HG03354 (cell line): ENCODE measurements around the gene TULP4.
A peak's percentile ranks its signal among the peaks of the same experiment; 100 is the strongest.
"Not testable (repeated sequence)": the region's sequence is repeated elsewhere in the genome, so short reads cannot be mapped to it uniquely, and the experiment has no call there.

Experiments used
- ATAC-seq: cut with Tn5 transposase; IDR thresholded peaks from one replicate; pipeline ENCODE4 v1.9.1; 2021; ENCODE audit warnings: mild to moderate bottlenecking; ENCODE audit not compliant: unreplicated experiment, poor library complexity, severe bottlenecking

The TULP4 gene

GRCh38 chr6:158512809-158513208, 200.5 kb downstream of the TULP4 start:
- ATAC-seq = no peak

- ATAC-seq = no peak
Observed at GRCh38 chr6:158514176-158514575, 201.9 kb downstream of the TULP4 start.

GRCh38 chr6:158514991-158515390, 202.7 kb downstream of the TULP4 start:
- no peak for ATAC-seq

GRCh38 chr6:158516098-158516497, 203.8 kb downstream of the TULP4 start:
- no peak for ATAC-seq

- no peak for ATAC-seq
Observed at GRCh38 chr6:158517038-158517437, 204.8 kb downstream of the TULP4 start.

- ATAC-seq = peak; percentile 79
Observed at GRCh38 chr6:158517581-158517980, 205.3 kb downstream of the TULP4 start.

- peak; percentile 71 for ATAC-seq
Observed at GRCh38 chr6:158518191-158519127, 206.2 kb downstream of the TULP4 start.

- no peak for ATAC-seq
Observed at GRCh38 chr6:158519300-158519699, 207.0 kb downstream of the TULP4 start.

- ATAC-seq = no peak
Observed at GRCh38 chr6:158519761-158520160, 207.5 kb downstream of the TULP4 start.

- ATAC-seq = not testable (repeated sequence)
Observed at GRCh38 chr6:158520975-158521374, 208.7 kb downstream of the TULP4 start.

GRCh38 chr6:158521759-158522158, 209.5 kb downstream of the TULP4 start:
- ATAC-seq = no peak

GRCh38 chr6:158522616-158523015, 210.4 kb downstream of the TULP4 start:
- ATAC-seq = no peak

DNA sequence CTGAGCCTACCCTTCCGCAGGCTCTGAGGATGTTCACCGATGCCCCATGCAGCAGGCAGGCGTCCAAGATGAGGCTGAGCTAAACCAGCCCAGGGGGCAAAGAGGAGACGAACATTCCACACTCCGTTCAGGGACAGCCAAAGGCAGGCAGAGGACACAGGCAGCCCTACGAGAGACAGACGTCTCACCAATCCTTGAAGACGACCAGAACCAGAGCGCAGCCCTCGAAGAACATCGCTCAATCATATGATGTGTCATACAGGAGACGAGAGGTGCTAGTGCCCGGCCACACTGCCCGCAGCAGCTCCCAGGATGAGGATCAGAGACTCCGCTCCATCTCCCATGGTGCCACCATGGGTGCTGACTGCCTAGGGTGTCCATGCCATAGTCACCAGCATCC, 212.0 kb downstream of the TULP4 start:
- ATAC-seq = no peak

- ATAC-seq = not testable (repeated sequence)
Observed at GRCh38 chr6:158527858-158528257, 215.6 kb downstream of the TULP4 start.

- no peak for ATAC-seq
Observed at GRCh38 chr6:158528826-158529225, 216.6 kb downstream of the TULP4 start.

- no peak for ATAC-seq
Observed at GRCh38 chr6:158529629-158530028, 217.4 kb downstream of the TULP4 start.

GRCh38 chr6:158531566-158531965, 219.3 kb downstream of the TULP4 start:
- ATAC-seq = no peak

GRCh38 chr6:158531970-158532369, 219.7 kb downstream of the TULP4 start:
- no peak for ATAC-seq

- ATAC-seq = peak; percentile 66
Observed at GRCh38 chr6:158536084-158536890, 224.0 kb downstream of the TULP4 start.

DNA sequence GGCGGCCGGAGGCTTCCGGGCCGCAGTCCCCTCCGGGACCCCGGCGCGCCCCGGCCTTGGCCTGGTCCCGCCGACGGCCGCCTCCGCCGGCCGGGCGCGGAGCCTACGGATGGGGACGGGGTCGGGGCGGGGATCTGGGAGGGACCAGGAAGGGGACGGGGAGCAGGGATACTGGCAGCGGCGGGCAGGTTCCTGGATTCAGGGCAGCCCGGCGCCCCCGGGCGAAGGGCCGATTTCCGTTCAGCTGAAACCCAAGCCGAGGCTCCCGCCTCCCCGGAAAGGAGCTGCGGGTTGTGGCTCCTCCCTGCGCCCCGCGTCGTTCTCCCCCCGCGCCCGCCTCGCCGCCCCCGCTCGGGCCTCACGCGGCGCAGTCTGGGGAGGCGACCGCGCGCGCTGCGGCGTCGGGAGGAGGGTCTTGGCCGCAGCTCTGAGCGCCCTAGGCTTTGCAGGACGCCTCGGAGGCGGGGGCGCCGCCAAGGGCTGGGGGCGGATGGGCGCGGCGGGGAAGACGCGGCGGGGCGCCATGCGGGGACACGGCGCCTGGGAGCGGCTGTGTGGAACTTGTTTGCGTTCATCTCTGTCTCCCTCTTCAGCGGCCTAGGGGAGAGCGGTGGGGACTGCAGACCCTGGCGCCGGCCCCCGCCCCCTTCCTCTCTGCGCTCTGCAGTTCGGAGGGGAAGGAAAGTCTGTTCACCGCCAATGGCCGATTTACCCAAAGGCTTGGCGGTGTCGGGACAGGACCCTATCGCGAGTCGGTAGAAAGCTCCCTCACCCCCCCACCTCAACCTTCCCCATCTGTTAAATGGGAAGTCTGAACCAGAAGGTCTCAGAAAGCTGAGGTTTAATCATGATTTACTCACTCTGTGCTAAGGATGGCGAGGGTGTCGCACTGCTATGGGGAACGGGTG, 224.9 kb downstream of the TULP4 start:
- ATAC-seq = no peak
